SK-N-MC (cell line): ENCODE measurements around the gene C19orf44.

Experiments used
- DNase-seq: peaks from one replicate; pipeline ENCODE4 v3.0.0-alpha.2; 2011; ENCODE audit warnings: low read depth, low spot score
- H3K27ac ChIP-seq: fragments of 200-600 bp; sonication (generic); 2 replicates; pipeline ENCODE4 v1.5.1; 2016; ENCODE audit warnings: mixed run types
- H3K36me3 ChIP-seq: fragments of 200-600 bp; sonication (generic); 2 replicates; pipeline ENCODE4 v1.6.1; 2017; ENCODE audit warnings: antibody characterized with exemption, low read length, mixed read lengths; ENCODE audit not compliant: insufficient read depth
- H3K4me3 ChIP-seq: fragments of 200-600 bp; sonication (generic); 2 replicates; pipeline ENCODE4 v1.5.1; 2016
- H3K9ac ChIP-seq: fragments of 200-600 bp; sonication (generic); 2 replicates; pipeline ENCODE4 v1.8.0; 2017; ENCODE audit warnings: mixed run types, mixed read lengths; ENCODE audit not compliant: insufficient read length
- H3K9me3 ChIP-seq: fragments of 200-600 bp; sonication (generic); 2 replicates; pipeline ENCODE4 v1.6.1; 2017; ENCODE audit warnings: low read depth, mild to moderate bottlenecking, antibody characterized with exemption, low read length, moderate library complexity, mixed read lengths
- EZH2 ChIP-seq: fragments of 200-600 bp; sonication (generic); IDR thresholded peaks from one replicate; pipeline ENCODE4 v1.6.1; 2017; ENCODE audit warnings: antibody characterized with exemption
- FOXP2 ChIP-seq: optimal IDR thresholded peaks from 2 replicates; pipeline ENCODE3; 2011; ENCODE audit warnings: mild to moderate bottlenecking, moderate library complexity; ENCODE audit not compliant: insufficient read depth; ENCODE audit errors: extremely low read length, control extremely low read depth
- POLR2AphosphoS5 ChIP-seq: IDR thresholded peaks from 2 replicates; pipeline ENCODE4 v1.6.1; 2012; ENCODE audit warnings: mild to moderate bottlenecking, low read depth, low read length, borderline replicate concordance

Gene C19orf44

DNA sequence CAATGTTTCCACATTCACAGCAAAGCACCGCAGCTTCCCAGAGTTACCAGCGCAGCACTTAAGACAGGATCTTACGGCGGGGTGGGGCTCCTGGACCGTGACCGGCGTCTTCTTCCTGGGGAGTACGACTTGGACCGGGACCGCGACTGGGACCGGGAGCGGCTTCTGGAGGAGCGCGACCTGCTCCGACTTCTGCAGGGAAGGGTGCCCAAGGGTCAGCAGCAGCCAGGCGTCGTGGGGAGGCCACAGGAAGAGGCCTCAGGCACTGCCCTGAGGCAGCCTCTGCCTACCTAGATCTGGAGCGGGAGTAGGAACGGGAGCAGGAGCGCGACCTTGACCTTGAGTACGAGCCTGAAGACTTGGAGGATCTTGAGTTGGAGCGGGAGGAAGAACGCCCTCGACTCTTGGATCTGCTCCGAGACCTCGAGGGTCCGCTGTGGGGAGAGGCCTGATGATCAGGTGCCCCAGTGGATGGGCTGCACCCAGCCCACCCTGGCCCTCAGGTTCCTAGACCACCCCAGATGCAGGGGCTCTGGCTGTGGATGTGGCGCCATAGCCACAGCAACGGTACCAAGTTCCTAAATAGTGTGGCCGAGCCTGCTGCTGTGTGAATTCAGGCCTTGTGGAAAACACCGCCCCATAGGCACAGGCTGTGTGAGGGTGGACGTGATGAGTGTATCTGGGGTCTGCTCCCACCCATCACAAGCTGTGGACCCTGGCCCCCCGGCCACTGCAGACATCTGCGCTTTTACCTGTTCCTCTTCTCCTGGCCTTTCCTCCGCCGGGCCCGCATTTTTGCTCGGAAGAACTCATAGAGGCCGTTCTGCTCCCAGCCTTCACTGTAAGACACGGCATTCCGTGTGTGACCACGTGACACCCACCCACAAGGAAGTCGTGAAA, 24.1 kb downstream of the C19orf44 start:
- TF ChIP-seq POLR2AphosphoS5 (no peak), FOXP2 (no peak), EZH2 (no peak)
- Histone ChIP-seq H3K4me3 (no peak overlapping the region), H3K27ac (no peak overlapping the region), H3K9me3 (no peaks in the 10 kb centered on the region), H3K36me3 (peaks cover 83% of the 10 kb centered on the region), H3K9ac (no peak overlapping the region)
- no peak for DNase-seq

DNA sequence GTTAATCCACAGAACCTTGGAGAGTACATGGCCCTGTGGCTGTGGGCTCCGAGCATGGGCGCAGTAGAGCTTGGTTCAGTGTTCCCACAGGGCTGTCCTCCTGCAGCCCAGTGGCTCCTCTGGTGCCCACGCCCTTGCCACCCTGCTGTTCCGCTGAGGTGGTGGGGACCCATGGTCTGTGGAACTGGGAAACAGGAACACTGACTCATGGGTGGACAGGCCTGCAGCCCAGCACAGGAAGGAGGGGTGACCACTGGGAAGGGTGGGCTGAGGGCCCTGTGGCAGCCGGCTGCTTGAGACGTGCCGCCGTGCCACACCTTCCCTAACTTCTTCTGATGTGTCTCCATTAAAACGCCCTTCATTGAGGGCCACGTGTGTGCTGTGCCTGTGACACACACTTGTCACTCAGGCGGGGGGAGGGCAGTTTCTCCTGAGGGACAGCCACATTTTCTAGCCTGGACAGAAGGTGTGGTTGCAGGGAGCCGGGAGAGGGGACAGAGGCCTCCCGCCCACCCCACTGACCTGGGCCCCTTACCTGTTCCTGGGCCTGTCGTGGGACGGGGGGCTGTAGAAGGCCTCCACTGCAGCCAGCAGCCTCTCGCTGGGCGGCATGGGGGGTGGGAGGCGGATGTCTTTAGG, 24.9 kb downstream of the C19orf44 start:
- TF ChIP-seq POLR2AphosphoS5: peak; percentile 51; the same call in 1 of the 2 replicates
- TF ChIP-seq FOXP2: no peak
- no peak overlapping the region for H3K9ac ChIP-seq
- no peak overlapping the region for H3K4me3 ChIP-seq
- no peak for DNase-seq
- no peak overlapping the region for H3K27ac ChIP-seq
- H3K9me3 ChIP-seq: no peaks in the 10 kb centered on the region
- peaks cover 91% of the 10 kb centered on the region for H3K36me3 ChIP-seq

DNA sequence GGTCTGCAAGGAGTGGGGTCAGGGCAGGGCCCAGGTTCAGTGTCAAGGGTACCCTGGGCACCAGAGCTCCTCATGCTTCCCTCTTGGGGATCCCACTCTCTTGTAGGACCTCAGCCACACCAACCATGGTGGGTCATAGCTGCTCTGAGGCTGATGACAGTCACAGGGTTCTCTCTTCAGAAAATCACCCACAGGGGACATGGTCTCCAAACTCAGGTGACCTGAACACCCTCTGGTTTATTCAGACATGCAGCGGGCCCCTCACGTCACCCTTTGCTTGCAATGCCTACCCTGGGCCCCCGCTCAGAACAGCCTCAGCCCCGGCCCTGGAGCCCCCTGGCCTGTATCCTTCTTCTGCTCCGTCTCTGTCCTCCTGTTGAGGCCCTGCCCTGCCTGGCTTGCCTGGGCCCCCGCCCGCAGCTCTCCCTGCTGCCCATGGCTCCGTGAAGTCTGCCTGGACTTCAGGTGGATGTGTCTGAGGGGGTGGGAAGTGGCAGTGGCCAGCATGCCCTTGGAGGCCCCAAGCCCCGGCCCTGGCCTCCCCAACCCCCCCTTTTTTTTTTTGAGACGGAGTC, 25.6 kb downstream of the C19orf44 start:
- Histone ChIP-seq H3K4me3 (no peak overlapping the region), H3K27ac (no peak overlapping the region), H3K9me3 (no peaks in the 10 kb centered on the region), H3K9ac (no peak overlapping the region), H3K36me3 (peaks cover 91% of the 10 kb centered on the region)
- no peak for TF ChIP-seq POLR2AphosphoS5
- TF ChIP-seq EZH2: no peak
- no peak for TF ChIP-seq FOXP2
- no peak for DNase-seq

DNA sequence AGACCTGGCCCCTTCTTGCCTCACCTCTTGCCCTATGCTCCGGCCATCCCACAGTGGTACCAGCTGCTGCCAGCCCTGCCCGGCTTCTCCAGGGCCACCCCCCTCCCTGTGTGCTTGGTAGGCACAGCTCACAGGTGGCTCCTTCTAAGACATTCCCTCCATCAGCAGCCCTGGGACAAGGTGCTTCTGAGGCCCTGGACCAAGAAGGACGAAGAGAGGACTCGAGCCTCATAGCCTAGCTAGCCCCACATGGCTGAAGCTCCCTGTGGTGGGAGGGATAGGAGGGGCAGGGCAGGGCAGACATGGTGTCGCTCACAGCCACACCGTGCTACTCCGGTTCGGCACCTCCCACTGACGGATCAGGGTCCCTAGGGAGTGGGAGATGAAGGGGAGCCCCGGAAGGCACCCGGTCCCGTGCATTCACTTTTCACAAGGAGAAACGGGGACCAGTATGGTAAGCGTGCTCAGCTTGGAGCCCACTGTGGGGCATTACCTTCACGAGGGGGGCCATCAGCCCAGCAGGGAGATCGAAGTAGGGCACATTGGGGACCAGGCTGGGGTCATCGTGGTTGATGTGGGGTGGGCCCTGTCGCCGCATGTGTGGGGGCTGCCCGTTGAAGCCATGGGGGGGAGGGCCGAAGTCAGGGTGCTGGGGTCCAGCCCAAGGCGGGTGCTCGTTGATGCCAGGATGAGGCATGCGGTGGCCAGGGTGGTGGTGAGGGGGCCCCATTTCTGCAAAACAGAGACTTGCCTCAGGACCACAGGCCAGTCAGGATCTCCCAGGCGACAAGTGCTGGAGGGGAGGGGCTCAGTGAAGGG, 26.6 kb downstream of the C19orf44 start:
- Histone ChIP-seq H3K27ac (no peak overlapping the region), H3K4me3 (no peak overlapping the region), H3K9me3 (no peaks in the 10 kb centered on the region), H3K9ac (no peak overlapping the region), H3K36me3 (peaks cover 91% of the 10 kb centered on the region)
- no peak for DNase-seq
- TF ChIP-seq FOXP2: no peak
- TF ChIP-seq EZH2: no peak
- no peak for TF ChIP-seq POLR2AphosphoS5

DNA sequence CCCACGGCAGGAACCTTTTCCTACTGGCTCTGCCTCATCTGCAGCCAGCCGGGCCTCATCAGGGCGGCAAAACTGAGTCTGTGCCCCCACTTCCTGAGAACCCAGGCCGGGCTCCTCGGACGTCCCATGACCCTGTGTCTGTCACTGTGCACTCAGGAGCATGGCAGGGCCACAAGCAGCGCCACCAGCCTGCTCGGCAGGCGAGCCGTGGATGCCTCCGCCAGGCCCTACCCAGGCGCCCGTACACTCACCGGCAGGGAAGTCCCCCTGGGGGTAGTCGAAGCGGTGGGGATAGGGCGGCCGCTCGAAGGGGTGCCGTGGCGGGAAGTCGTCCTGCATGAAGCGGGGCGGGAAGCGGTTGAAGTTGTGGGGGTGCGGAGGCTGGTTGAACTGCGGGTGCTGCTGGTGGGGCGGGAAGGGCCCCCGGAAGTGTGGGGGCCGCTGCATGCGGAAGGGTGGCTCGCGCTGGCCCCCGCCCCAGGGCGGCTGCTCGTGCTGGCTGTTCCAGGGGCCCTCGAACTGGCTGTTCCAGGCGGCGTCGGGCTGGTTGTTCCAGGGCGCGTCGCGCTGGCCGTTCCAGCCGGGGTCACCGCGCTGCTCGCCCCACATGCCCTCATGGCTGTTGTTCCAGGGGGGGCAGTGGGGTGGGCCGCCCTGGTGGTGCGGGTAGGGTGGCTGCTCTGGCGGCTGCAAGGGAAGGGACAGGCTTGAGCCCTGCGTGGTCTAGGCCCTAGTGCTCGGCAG, 29.0 kb downstream of the C19orf44 start:
- H3K9me3 ChIP-seq: no peaks in the 10 kb centered on the region
- peaks cover 90% of the 10 kb centered on the region for H3K36me3 ChIP-seq
- H3K4me3 ChIP-seq: no peak overlapping the region
- DNase-seq: no peak
- no peak overlapping the region for H3K9ac ChIP-seq
- TF ChIP-seq EZH2 (no peak), POLR2AphosphoS5 (no peak), FOXP2 (no peak)
- H3K27ac ChIP-seq: no peak overlapping the region

DNA sequence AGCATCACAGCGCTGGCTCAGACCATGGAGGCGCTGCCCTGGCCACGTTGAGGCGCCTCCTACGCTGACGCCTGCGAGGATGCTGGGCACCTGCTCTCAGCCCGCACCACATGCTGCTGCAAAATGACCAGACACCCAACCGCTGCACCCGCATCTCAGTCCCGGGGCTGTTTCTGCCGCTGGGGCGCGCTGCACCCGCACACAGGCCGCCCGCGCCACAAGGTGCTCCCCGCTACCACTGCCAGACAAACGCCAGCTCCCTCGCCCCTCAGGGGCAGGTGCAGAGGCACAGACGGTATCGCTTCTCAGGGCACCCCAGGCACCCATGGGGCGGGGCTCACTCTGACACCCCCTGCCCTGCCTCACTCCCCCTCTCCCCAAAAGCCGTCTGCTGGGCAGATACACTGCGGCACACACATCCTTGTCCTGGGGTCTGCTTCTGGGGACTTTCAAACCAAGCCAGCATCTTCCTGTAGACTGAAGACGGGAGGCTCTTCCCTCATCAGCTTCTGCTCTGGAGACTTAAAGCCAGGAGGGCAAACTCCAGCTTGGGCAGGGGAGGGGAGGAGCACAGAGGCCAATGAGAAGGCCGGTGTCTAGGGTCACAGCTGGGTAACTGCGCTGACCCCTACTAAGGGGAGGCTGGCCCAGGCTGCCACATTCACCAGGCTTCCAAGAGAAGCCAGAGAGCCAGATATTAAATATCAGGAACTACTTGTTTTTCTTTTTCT, 29.7 kb downstream of the C19orf44 start:
- Histone ChIP-seq H3K9me3 (no peaks in the 10 kb centered on the region), H3K9ac (no peak overlapping the region), H3K4me3 (no peak overlapping the region), H3K36me3 (peaks cover 90% of the 10 kb centered on the region), H3K27ac (no peak overlapping the region)
- no peak for DNase-seq
- TF ChIP-seq POLR2AphosphoS5: no peak
- TF ChIP-seq FOXP2: no peak
- TF ChIP-seq EZH2: no peak

DNA sequence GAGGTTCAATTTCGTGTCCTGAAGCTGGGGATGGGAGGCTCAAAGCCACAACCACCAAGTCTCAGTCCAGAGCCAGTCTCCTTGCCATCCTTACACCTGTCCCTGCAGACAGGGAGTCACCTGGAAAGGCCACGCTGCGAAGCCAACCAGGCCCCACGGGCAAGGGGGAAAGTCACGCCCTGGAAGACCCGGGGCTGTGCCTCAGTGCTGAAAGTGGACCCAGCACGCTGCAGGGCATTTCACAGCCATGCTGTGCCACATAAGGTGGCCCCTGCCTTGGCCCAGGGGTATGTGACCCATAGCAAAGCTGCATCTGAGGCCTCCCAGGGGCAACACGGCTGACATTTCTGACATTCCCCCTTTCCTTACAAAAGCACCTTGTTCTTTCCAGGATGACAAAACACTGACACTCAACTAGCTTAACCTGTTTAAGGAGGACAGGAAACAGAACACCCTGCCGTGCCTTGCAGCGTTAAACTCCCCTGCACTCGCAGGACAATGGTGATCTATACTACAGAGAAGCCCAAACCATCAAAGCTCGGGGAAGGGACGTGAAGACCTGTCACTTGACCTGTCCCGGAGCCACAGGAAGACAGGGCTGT, 31.2 kb downstream of the C19orf44 start:
- no peak for TF ChIP-seq FOXP2
- no peak for TF ChIP-seq EZH2
- TF ChIP-seq POLR2AphosphoS5: no peak
- H3K27ac ChIP-seq: no peak overlapping the region
- DNase-seq: no peak
- no peaks in the 10 kb centered on the region for H3K9me3 ChIP-seq
- H3K9ac ChIP-seq: no peak overlapping the region
- peaks cover 93% of the 10 kb centered on the region for H3K36me3 ChIP-seq
- no peak overlapping the region for H3K4me3 ChIP-seq
